HG02763 (cell line): ENCODE data around the gene ADK.
"Not testable (repeated sequence)": the region's sequence is repeated elsewhere in the genome, so short reads cannot be mapped to it uniquely, and the experiment has no call there.

Source experiments
- ATAC-seq: cut with Tn5 transposase; IDR thresholded peaks from one replicate; pipeline ENCODE4 v1.9.1; 2021; ENCODE audit warnings: mild to moderate bottlenecking, moderate library complexity; ENCODE audit not compliant: unreplicated experiment

Gene ADK

DNA sequence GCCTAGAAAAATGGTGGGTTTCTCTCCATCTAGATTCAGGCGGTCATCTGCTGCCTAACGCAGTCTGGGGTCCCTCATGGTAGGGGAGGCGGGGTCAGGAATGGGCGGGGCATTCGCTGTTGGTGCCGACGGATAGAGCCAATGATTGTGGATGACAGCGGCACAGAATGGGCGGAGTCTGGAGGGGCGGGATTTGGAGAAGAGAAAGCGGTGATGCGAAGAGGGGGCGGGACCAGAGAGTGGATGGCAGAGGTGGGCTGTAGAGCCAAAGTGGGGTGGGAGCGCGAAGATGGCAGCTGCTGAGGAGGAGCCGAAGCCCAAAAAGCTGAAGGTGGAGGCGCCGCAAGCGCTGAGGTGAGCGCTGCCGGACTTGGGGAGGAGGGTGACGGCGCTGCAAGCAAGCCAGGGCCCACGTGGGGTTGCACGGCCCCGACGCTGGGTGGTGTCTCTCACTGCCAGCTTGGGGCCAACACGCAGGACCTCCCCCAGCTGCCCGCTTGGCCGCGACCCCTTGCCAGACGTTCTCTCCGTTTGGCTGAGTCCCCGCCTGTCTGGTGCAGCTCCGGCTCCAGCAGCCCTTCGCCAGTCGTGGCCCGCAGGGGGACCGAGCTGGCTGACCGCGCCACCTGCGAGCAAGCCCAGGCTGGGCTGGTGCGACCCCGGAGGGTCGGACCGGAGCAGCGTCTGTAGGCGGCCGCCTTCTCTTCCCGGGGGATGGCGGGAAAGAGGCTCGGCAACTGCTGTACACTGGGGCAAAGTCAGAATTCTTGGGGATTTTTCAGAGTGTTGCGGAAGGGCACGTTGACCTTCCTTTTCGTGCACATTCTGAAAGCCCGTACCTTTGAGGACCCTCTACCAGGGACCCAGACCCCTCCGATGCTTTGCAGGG, at the start of gene ADK:
TSS of gene ADK (plus strand) at position 232 of the 889 bp plus-strand sequence. CDS start at position 290, 58 bp downstream.
- peak; percentile 84 for ATAC-seq

DNA sequence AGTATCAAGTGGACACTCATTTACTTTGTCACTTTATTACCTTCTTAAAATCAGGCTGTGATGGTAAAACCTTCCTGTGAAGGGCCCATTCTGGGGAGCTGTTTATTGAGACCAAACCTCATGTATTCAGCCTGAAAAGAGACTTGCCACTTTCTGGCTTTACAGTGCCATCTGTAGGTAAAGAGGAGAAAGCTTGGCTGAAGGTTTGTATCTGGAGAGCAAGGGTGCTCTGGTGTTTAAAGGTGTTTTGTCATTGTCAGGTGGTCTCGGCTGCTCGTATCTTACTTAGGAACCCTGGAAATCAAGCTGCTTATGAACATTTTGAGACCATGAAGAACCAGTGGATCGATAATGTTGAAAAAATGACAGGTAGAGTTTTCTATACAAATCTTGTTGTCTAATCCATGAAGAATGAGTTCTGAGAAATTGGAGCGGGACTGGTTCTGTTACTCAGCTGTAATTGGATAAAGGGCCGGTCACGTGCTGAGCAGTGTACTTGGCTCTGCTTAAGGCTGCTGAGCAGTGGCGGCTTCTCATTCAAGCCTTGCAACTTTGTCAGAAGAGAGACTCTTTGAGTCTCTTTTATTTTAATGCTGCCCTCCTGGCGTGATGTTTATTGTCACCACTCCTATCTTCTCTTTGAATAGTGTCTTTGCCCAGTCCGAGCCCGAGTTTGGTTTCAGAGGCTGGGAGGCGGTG, 47.3 kb upstream of the ADK start:
- no peak for ATAC-seq

DNA sequence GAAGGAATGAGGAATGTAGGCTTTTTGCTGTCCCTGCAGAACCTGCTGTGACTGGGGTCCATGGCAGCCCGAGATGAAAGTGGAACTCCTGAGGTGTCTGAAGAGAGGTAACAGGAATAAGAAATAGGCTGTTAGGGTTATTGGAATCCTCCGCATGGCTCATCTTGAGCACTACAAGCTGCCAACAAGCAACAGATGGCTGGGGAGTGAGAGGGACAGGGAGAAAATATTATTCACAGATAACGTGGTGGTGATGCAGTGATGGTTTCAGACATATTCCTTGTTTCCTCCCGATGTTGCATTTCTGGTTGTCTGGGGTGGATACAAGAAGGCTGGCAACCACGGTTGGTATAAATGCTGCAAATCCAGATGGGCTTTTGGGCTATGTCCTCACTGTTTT, 46.5 kb upstream of the ADK start:
- ATAC-seq, result no peak

DNA sequence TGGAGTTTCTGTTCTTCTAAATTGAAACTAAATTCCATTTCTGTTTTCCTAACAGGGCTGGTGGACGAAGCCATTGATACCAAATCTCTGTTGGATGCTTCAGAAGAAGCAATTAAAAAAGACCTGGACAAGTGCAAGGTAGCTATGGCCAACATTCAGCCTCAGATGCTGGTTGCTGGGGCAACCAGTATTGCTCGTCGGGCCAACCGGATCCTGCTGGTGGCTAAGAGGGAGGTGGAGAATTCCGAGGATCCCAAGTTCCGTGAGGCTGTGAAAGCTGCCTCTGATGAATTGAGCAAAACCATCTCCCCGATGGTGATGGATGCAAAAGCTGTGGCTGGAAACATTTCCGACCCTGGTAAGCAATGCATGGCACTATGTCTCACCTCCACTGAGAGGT, 46.0 kb upstream of the ADK start:
- ATAC-seq, result no peak

DNA sequence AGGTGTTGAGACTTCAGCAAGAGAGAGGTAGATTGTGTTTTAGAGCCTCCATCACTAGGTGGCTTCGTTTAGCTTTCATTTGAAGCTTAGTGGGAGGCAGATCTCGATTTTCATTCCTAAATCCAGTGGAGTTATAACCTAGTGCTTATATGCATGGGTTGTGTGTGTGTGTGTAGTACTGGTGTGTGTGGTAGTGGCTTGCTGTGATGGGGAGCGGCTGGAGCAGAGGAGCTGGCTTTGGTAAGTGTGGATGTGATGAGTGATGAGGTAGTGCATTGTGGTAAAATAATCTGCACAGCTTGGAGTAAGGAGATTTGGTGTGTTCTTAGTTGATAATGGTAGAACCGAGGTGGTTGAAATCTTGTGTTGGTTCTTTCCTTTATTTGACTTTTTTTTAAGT, 43.6 kb upstream of the ADK start:
- ATAC-seq, result no peak

DNA sequence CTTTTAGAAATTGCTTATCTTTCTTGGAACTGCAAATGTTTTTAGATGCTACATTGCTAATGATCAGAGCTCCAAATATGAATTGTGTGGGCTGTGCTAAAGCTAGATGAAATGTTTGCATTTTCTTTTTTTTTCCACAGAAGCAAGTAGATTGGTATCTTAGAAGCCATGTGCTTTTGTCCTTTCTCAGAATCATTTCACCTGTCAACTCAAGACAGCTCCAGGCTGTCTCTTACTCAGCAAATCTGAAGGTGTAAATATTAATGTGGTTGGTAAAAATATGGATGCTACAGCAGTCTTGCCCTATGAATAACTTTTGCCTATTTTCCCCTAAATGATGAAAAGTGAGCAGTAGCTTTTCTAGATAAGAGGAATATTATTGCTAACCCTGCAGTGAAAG, 41.6 kb upstream of the ADK start:
- ATAC-seq, result no peak

DNA sequence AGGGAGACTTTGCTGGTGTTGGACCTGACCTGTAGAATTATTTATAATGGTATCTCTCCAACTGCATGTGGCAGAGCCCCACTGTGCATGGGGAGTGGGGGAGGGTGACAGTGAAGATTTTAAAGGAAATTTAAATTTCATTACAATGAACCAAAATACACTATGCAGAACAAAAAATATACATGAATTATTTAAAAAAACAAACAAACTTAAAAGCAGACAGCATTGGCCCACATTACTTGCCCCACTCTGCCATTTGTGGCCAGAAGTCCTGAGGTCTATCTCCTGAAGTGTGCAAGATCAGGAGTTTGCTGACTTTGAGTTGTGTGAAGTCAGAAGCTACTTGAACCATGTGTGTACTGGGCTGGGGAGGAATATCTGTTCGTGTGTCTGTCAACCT, 40.9 kb upstream of the ADK start:
- ATAC-seq, result no peak

DNA sequence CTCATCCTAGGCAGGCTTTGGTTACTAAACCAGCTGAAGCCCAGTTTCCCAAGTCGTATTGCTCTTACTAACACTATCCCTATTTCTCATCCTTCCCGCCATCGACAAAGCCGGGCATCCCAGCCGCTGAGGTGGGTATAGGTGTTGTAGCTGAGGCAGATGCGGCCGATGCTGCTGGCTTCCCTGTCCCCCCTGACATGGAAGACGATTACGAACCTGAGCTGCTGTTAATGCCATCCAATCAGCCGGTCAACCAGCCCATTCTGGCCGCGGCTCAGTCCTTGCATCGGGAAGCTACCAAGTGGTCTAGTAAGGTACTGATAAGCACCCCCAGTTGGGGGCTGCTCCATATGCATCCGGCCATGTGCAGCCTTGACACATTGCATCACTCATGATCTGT, 39.2 kb upstream of the ADK start:
- no peak for ATAC-seq

DNA sequence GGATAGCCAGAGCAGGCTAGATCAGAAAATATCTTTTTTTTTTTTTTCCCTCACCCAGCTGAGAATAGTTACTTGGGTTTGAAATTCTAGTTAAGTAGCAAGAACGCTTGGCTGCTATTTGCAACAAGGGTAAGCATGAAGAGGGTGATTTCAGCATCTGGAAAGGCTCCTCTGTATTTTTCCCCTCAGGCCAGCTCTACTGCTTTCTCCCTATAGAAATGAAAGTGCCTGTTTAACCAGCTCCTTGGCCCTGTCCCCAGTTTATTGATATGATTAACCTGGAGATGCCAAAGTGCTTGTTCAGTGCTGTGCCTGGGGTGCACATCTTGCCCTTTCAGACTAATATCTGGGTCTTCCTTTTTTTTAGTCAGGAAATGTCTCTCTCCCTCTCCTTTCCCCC, 37.5 kb upstream of the ADK start:
- ATAC-seq, result no peak

DNA sequence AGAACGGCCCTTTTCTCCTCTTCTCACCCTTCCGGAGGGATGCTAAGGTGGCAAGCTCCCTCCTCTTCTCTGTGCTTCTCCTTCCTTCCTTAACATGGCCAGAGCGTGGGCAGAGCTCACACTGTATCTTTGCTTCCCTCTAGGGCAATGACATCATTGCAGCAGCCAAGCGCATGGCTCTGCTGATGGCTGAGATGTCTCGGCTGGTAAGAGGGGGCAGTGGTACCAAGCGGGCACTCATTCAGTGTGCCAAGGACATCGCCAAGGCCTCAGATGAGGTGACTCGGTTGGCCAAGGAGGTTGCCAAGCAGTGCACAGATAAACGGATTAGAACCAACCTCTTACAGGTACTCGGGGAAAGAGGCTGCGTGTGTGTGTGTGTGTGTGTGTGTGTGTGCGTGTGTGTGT, 37.0 kb upstream of the ADK start:
- ATAC-seq, result no peak

DNA sequence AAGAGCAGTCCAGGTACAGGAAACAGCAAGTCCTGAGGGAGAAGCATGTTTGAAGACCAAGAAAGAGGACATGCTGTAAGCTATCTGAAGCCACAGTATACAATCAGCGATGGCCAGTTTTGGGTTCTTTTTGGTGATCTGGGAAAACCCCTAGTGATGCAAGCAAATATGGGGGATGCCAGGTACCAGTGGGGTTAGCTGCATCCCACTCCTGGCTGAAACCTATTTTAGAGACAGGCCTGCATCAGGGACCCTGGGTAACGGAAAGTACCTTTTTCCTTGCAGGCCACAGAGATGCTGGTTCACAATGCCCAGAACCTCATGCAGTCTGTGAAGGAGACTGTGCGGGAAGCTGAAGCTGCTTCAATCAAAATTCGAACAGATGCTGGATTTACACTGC, 33.3 kb upstream of the ADK start:
- no peak for ATAC-seq

DNA sequence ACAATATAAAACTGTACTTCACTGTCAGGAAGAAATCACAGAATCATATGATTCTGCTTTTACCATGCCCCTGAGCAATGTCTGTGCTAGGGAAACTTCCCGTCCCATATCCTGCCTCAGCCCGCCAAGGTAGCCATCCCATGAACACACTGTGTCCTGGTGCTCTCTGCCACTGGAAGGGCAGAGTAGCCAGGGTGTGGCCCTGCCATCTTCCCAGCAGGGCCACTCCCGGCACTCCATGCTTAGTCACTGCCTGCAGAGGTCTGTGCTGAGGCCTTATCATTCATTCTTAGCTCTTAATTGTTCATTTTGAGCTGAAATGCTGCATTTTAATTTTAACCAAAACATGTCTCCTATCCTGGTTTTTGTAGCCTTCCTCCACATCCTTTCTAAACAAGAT, 32.2 kb upstream of the ADK start:
- ATAC-seq, result no peak

DNA sequence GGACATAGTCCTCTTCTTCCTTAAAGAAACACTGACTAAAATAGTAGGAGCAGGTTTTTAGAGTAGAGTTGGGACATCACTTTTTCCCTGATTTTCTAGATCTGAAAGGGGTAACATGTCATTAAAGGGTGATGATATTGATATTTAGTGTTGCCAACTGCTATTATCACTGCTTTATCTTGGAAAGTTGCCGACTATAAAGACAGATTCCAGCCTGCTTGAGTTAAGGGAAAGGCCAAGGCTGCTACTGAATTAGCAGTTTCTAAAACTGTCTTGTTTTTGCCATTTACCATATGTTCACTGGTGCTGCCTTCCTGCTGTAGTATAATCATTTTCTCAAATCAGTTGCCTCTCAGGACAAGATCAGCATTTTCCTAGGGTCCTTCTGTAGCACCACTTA, 30.1 kb upstream of the ADK start:
- ATAC-seq, result no peak

DNA sequence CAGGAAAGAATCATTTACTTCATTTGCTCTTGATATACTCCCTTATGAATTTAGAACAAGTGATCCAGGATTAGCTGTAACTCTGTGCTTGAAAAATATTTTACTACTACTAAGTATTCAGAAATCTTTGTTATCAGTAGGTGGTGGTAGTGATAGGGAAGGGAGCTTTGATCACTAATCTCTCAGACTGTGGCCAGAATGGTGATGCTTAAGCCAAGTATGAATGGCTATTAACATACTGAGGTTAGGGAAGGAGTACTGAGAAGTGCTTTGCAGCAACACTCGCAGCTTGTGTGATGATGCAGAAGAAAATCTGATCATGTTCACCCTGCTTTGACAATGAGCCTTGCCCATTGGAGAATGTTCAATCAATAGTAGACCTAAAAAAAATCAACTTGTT, 29.7 kb upstream of the ADK start:
- ATAC-seq, result no peak

DNA sequence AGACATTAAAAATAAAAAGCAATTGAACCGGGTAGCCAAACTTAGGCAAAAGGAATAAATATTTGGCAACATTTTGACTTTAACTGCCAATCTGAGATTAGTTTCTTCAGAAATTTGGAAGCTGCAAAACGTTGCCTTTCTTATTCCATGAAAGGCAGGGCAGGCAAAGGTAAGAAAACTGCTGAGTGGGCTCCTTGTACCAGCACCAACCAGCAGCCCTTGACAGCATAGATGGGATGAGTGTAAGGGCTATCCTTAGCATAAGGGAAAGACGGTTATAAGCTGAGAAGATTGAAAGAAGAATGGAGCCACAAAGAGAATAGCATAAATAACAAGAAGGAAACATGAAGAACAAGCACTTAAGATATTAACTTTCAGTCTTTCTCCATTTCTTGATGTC, 29.0 kb upstream of the ADK start:
- no peak for ATAC-seq

DNA sequence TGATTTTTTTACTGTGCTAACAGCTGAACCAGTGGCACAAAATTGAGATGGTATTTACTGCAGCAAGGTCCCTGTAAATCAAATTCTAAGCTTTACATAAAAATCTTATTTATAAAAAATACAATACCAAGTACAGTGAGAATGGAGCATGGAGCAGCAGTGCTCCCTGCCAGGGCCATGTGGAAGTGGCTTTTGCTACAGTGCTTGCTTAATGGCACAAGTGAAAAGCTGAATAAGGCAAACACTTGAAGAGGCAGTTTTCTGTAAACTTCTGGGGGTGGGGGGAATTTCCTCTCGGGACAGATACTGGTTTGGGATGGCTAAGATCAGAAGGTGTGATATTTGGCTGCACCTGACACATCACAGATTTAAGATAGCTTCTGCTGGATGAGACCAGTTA, 27.9 kb upstream of the ADK start:
- no peak for ATAC-seq

DNA sequence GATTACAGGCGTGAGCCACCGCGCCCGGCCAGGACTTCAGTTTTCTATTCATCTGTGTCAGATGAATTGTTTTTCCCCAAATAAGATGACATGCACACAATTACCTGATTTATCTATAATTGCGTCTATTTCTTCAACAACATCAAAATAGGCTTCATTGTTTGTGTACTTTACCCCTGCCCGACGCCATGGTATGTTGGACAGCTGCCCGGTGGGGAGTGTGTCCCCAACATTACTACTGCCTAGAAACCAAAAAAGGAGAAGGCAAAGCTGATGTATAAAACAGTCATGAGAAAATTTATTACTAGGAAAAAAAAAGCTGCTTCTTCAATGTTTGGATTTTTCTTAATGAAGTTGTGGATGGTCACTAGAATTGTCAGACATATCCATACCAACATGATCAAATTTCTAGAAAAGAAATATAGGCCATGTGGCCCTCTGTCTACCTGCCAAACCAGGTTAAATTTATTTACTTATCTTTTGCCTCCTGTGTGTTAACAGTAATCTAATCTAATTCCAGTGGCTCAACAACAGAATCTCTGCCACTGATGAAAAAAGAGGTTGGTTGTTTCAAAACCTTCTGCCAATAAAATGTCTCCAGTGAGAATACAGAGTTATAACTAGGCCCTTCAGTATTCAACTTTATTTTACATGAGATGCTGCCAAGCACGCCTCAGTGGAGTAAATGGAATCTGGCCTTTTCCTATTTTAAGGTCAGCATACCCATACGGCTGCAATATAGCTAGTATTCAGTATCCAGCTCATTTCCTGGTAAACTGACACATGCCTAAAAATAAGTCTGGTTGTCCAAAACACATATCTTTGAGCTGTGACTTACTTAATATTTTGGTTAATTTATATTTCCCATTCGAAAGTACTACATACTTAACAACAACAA, 16.8 kb upstream of the ADK start:
- ATAC-seq, result no peak

DNA sequence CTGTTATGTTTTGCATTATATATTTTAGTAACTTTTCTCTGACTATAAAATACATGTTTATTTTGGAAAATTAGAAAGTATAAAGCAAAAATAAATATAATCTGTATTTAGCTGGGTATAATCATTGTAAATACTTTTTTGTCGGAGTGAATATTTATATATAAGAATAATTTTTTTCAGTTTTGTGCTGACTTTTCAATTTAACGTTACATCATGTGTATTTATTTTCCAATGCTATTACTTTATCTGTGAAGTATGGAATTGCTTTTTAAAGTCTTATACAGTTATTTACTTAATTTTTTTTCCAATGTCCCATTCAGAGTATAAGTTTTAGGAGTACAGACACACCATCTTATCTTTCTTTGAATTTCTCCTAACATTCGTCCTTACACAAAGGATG, 15.6 kb upstream of the ADK start:
- no peak for ATAC-seq

DNA sequence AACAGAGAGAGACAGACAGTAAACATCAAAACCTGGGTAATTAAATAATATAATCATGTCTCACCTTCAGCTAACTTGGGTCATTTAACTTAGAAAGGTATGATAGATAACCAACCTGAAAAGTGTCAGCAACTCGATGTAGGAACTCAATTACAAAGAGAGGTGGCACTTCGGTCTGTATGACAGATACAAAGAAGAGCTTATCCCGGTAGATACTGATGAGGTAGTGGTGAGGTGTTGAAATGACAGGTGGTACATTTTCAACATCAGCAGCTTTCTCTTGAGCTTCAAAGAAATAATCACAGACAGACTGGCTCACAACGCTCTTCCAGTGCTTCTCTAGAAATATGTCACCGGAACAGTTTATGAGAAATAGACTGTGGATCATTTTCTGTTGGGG, 13.0 kb upstream of the ADK start:
- ATAC-seq, result no peak

DNA sequence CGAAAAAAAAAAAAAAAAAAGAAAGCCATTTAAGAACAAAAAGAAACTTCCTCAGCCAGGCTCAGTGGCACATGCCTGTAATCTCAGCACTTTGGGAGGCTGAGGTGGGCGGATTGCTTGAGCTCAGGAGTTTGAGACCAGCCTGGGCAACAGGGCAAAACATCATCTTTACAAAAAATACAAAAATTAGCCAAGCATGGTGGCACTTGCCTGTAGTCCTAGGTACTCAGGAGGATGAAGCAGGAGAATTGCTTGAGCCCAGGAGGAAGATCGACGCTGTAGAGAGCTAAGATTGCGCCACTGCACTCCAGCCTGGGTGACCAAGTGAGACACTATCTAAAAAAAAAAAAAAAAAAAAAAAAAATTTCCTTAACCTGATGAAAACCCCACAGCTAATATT, 12.4 kb upstream of the ADK start:
- not testable (repeated sequence) for ATAC-seq

DNA sequence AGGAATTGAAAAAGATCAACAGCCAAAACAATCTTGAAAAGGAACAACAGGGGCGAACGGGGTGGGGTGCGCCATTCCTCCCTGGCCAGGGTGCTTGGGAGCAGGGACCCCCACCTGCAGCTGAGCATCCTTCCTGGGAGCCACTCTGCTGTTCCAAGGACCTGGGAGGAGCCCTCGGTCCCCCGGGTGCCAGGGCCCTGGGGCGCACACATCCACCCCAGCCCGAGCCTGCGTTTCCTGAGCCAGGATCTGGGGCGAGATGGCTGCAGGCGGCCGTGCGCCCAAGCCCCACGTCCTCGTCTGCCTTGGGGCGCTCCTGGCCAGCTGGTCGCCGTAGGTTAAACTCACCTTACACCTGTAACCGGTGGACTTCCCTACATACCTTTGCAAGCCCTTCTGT, 11.0 kb upstream of the ADK start:
- no peak for ATAC-seq
